Liver (tissue), 9 donors: ENCODE results near the gene TMEM61. TPM values are rescaled to one million over a fixed set of nuclear protein-coding genes. Genes with fewer than 3 reads are reported as not detected.

ENCODE experiments used
- DNase-seq: peaks from one replicate; pipeline ENCODE4 v3.0.0-alpha.2; 2017; ENCODE audit warnings: low spot score
- H3K27ac ChIP-seq, 2 donors: one replicate each; pipeline ENCODE4 v1.7.0; 2013; ENCODE audit warnings: inconsistent platforms in 2 of 2, low read length in 2 of 2, control low read depth in 1 of 2, low read depth in 1 of 2, mild to moderate bottlenecking in 1 of 2
- H3K27me3 ChIP-seq, 4 donors: one replicate each; pipeline versions ENCODE4 v1.6.1 to v1.7.0; 2013; ENCODE audit warnings: low read length in 3 of 4, inconsistent platforms in 1 of 4, mild to moderate bottlenecking in 1 of 4, moderate library complexity in 1 of 4; ENCODE audit not compliant: control insufficient read depth in 4 of 4, insufficient read depth in 4 of 4
- H3K36me3 ChIP-seq, 4 donors: one replicate each; pipeline versions ENCODE4 v1.6.1 to v1.7.0; 2013; ENCODE audit warnings: low read length in 3 of 4, mild to moderate bottlenecking in 3 of 4, low read depth in 1 of 4, moderate library complexity in 1 of 4; ENCODE audit not compliant: control insufficient read depth in 4 of 4, insufficient read depth in 3 of 4
- H3K4me1 ChIP-seq, 4 donors: one replicate each; pipeline versions ENCODE4 v1.6.1 to v1.7.0; 2013; ENCODE audit warnings: low read length in 3 of 4, mild to moderate bottlenecking in 3 of 4, moderate library complexity in 1 of 4; ENCODE audit not compliant: control insufficient read depth in 4 of 4, insufficient read depth in 4 of 4
- H3K4me3 ChIP-seq, 3 donors: one replicate each; pipeline versions ENCODE4 v1.6.1 to v1.7.0; 2013; ENCODE audit warnings: low read length in 3 of 3, control low read depth in 1 of 3, low read depth in 1 of 3, mild to moderate bottlenecking in 1 of 3
- H3K9ac ChIP-seq, 2 donors: one replicate each; pipeline ENCODE4 v1.7.0; 2013; ENCODE audit warnings: low read length in 2 of 2, mild to moderate bottlenecking in 2 of 2, moderate library complexity in 2 of 2, control low read depth in 1 of 2, low read depth in 1 of 2
- H3K9me3 ChIP-seq, 4 donors: one replicate each; pipeline versions ENCODE4 v1.6.1 to v1.7.0; 2013; ENCODE audit warnings: low read length in 3 of 4; ENCODE audit not compliant: control insufficient read depth in 4 of 4
- EGR1 ChIP-seq, 2 donors: IDR thresholded peaks; 2 replicates each; pipeline ENCODE4 v1.6.1; 2016 to 2018; ENCODE audit warnings: antibody characterized with exemption in 2 of 2, low read depth in 2 of 2
- FOXA1 ChIP-seq: IDR thresholded peaks from 2 replicates; pipeline ENCODE4 v1.6.1; 2016; ENCODE audit warnings: antibody characterized with exemption
- FOXA2 ChIP-seq: IDR thresholded peaks from 2 replicates; pipeline ENCODE4 v1.6.1; 2016; ENCODE audit warnings: antibody characterized with exemption
- GABPA ChIP-seq, 2 donors: IDR thresholded peaks in 1 of 2; conservative IDR thresholded peaks in 1 of 2; 2 replicates each; pipeline ENCODE4 v1.6.1; 2016; ENCODE audit warnings: antibody characterized with exemption in 2 of 2, mild to moderate bottlenecking in 1 of 2, moderate library complexity in 1 of 2
- HNF4A ChIP-seq, 2 donors: conservative IDR thresholded peaks; 2 replicates each; pipeline ENCODE4 v1.6.1; 2016; ENCODE audit warnings: antibody characterized with exemption in 2 of 2, mild to moderate bottlenecking in 2 of 2
- HNF4G ChIP-seq: IDR thresholded peaks from 2 replicates; pipeline ENCODE4 v1.6.1; 2016; ENCODE audit warnings: antibody characterized with exemption
- JUND ChIP-seq, 2 donors: IDR thresholded peaks; 2 replicates each; pipeline ENCODE4 v1.6.1; 2016; ENCODE audit warnings: antibody characterized with exemption in 2 of 2
- NR2F2 ChIP-seq: IDR thresholded peaks from 2 replicates; pipeline ENCODE4 v1.6.1; 2016; ENCODE audit warnings: antibody characterized with exemption
- RAD21 ChIP-seq, 2 donors: IDR thresholded peaks; 2 replicates each; pipeline ENCODE4 v1.6.1; 2016; ENCODE audit warnings: antibody characterized with exemption in 2 of 2, mild to moderate bottlenecking in 2 of 2
- REST ChIP-seq: IDR thresholded peaks from 2 replicates; pipeline ENCODE4 v1.6.1; 2016; ENCODE audit warnings: antibody characterized with exemption, mild to moderate bottlenecking
- RXRA ChIP-seq, 2 donors: IDR thresholded peaks; 2 replicates each; pipeline ENCODE4 v1.6.1; 2017 to 2018; ENCODE audit warnings: antibody characterized with exemption in 2 of 2, mild to moderate bottlenecking in 1 of 2
- SP1 ChIP-seq: IDR thresholded peaks from 2 replicates; pipeline ENCODE4 v1.6.1; 2018; ENCODE audit warnings: antibody characterized with exemption, mild to moderate bottlenecking
- TAF1 ChIP-seq: conservative IDR thresholded peaks from 2 replicates; pipeline ENCODE4 v1.6.1; 2016; ENCODE audit warnings: antibody characterized with exemption, mild to moderate bottlenecking
- YY1 ChIP-seq: IDR thresholded peaks from 2 replicates; pipeline ENCODE4 v1.6.1; 2016; ENCODE audit warnings: antibody characterized with exemption, mild to moderate bottlenecking
- WGBS: extraction: QIAGEN DNeasy Blood & Tissue Kit; methylation state at CpG from one replicate; pipeline ENCODE4 v1.1.7; 2013; 5-methylcytosine and 5-hydroxymethylcytosine counted together
- polyA plus RNA-seq, 2 donors: library from polyadenylated mRNA; stranded (reverse) in 1 of 2; unstranded in 1 of 2; fragments of 200-250 nt in 1 of 2; fragments of >200 nt in 1 of 2; fragmentation: Nextera tagmentation in 1 of 2; extraction: Ambion mirVana in 1 of 2; gene quantifications; one replicate each; pipeline versions ENCODE4 v1.2.1 to v1.2.3, GENCODE V29; 2013 to 2015
- total RNA-seq, 2 donors: library from RNA; depleted of rRNA; stranded (reverse); fragments of >200 nt; gene quantifications; one replicate each; pipeline ENCODE4 v1.2.3, GENCODE V29; 2014
- TF ChIP-seq, protein P1 (sequence below): IDR thresholded peaks from 2 replicates; pipeline ENCODE4 v1.6.1; 2016; ENCODE audit warnings: antibody characterized with exemption
- TF ChIP-seq, protein P2 (sequence below): IDR thresholded peaks from 2 replicates; pipeline ENCODE4 v1.6.1; 2016; ENCODE audit warnings: antibody characterized with exemption
- donor health status: healthy.
- donor health status: healthy.
- donor health status: healthy.
- donor health status: healthy.
- donor health status: healthy.

Gene TMEM61
- total and polyA plus RNA-seq, 4 donors: not detected

DNA sequence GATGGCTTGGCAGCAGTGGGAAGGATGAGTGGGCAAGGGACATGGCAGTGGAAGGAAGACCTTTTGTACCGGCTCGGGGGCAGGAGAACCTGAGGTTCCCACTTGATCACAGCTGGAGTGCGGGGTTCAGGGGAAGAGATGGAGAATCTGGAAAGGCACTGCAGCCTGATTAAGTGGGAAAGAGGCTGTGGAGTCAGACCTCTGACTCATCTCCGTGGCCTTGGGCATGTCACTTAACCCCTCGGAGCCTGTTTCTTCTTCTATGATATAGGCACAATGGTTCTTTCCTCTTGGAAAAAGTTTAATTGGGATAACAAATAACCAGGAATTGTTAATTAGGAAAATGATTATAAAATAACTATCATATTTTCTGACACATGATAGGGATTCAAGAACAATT, 13.1 kb upstream of the TMEM61 start:
- no peak overlapping the region for H3K4me3 ChIP-seq
- 83% methylated on average over 5 of the region's 5 CpGs for WGBS
- H3K9me3 ChIP-seq: no peaks in the 10 kb centered on the region
- H3K9ac ChIP-seq: no peak overlapping the region
- no peaks in the 10 kb centered on the region for H3K4me1 ChIP-seq
- H3K27me3 ChIP-seq: no peaks in the 10 kb centered on the region
- H3K27ac ChIP-seq: no peak overlapping the region
- TF ChIP-seq YY1: no peak
- TF ChIP-seq RXRA (IDR thresholded peaks at IDR 0.05): no peak
- no peak for DNase-seq
- H3K36me3 ChIP-seq: no peaks in the 10 kb centered on the region

DNA sequence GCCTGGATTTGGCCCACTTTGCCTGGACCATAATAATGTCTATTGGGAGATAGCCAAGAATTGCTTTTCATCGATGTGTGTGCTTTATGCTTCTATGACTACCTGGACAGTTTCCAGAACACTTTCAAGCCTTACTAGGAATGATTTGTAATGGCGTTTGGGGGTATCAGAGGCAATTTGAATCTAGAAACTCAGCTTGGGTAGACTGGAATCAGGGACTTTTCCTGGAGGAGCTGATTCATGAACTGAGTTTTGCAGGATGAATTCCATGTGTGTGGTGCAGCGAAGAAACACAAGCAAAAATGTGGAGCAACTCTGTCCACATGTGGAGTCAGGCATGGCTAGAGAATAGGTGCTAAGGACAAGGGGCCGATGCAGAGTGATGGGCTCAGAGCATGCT, 11.9 kb upstream of the TMEM61 start:
- no peaks in the 10 kb centered on the region for H3K4me1 ChIP-seq
- DNase-seq: no peak
- TF ChIP-seq, protein P1, sequence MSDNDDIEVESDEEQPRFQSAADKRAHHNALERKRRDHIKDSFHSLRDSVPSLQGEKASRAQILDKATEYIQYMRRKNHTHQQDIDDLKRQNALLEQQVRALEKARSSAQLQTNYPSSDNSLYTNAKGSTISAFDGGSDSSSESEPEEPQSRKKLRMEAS: no peak
- TF ChIP-seq JUND (IDR thresholded peaks at IDR 0.05): no peak
- TF ChIP-seq RAD21 (IDR thresholded peaks at IDR 0.05): no peak
- TF ChIP-seq EGR1 (IDR thresholded peaks at IDR 0.05; ENCODE audit: low read depth in 2 of 2): no peak
- TF ChIP-seq, protein P2, sequence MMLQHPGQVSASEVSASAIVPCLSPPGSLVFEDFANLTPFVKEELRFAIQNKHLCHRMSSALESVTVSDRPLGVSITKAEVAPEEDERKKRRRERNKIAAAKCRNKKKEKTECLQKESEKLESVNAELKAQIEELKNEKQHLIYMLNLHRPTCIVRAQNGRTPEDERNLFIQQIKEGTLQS: no peak
- no peak for TF ChIP-seq HNF4G
- no peak for TF ChIP-seq FOXA2
- no peak for TF ChIP-seq REST
- TF ChIP-seq HNF4A (conservative IDR thresholded peaks at IDR 0.05): no peak
- TF ChIP-seq TAF1: no peak
- TF ChIP-seq RXRA (IDR thresholded peaks at IDR 0.05): no peak
- no peak for TF ChIP-seq SP1
- no peak for TF ChIP-seq FOXA1
- TF ChIP-seq GABPA (IDR thresholded peaks at IDR 0.05 in 1 of 2, conservative IDR thresholded peaks at IDR 0.05 in 1 of 2): no peak
- H3K36me3 ChIP-seq: no peaks in the 10 kb centered on the region
- H3K9me3 ChIP-seq: no peaks in the 10 kb centered on the region
- H3K27ac ChIP-seq: no peak overlapping the region
- no peaks in the 10 kb centered on the region for H3K27me3 ChIP-seq
- no peak overlapping the region for H3K4me3 ChIP-seq
- WGBS: 85% methylated on average over 4 of the region's 4 CpGs
- no peak overlapping the region for H3K9ac ChIP-seq

DNA sequence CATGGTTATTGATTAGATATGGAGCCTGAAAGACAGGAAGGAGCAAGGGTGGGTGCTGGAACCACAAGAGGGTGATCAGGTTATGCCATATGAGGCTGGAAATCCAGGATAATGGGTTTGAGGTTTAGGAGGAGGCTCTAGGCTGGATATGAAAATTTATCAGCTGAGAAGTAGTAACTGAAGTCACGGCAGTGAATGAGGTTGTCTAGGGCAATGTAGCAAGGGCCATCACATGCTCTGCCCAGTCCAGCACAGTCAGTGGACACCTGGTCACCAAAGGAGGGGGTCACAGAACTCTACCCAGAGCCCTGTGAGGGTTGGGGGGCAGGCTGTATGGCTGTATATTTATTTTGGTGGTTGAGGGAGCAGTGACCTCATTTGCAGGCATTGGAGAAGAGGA, 10.5 kb upstream of the TMEM61 start:
- H3K4me3 ChIP-seq: no peak overlapping the region
- TF ChIP-seq TAF1 (no peak), NR2F2 (no peak)
- H3K27ac ChIP-seq: no peak overlapping the region
- H3K36me3 ChIP-seq: no peaks in the 10 kb centered on the region
- no peaks in the 10 kb centered on the region for H3K9me3 ChIP-seq
- H3K9ac ChIP-seq: no peak overlapping the region
- H3K27me3 ChIP-seq: no peaks in the 10 kb centered on the region
- WGBS: 92% methylated on average over 1 of the region's 1 CpG
- H3K4me1 ChIP-seq: no peaks in the 10 kb centered on the region
- no peak for DNase-seq
